KMS-11 (cell line): Measurements from ENCODE around the gene KIAA0408.
A peak's percentile ranks its signal among the peaks of the same experiment; 100 is the strongest.

ENCODE experiments used
- H2AFZ ChIP-seq: fragments of 200-600 bp; sonication (generic); 2 replicates; pipeline ENCODE4 v1.6.1; 2016; ENCODE audit warnings: antibody characterized with exemption, mixed run types, low read depth
- H3K27ac ChIP-seq: fragments of 200-600 bp; sonication (generic); 2 replicates; pipeline ENCODE4 v1.6.1; 2016; ENCODE audit warnings: mild to moderate bottlenecking, mixed run types
- H3K27me3 ChIP-seq: fragments of 200-600 bp; sonication (generic); 2 replicates; pipeline ENCODE4 v1.6.1; 2017; ENCODE audit warnings: mild to moderate bottlenecking, low read depth, mixed run types, moderate library complexity; ENCODE audit not compliant: insufficient read depth
- H3K36me3 ChIP-seq: fragments of 200-600 bp; sonication (generic); 2 replicates; pipeline ENCODE4 v1.6.1; 2017; ENCODE audit warnings: mild to moderate bottlenecking, mixed run types; ENCODE audit not compliant: insufficient read depth
- H3K4me1 ChIP-seq: fragments of 200-600 bp; sonication (generic); 2 replicates; pipeline ENCODE4 v1.6.1; 2016; ENCODE audit warnings: mild to moderate bottlenecking, low read depth, mixed run types; ENCODE audit not compliant: poor library complexity, severe bottlenecking
- H3K4me2 ChIP-seq: fragments of 200-600 bp; sonication (generic); 2 replicates; pipeline ENCODE4 v1.7.0; 2016; ENCODE audit warnings: mild to moderate bottlenecking, mixed run types
- H3K4me3 ChIP-seq: fragments of 200-600 bp; sonication (generic); IDR thresholded peaks from 2 replicates; pipeline ENCODE4 v1.6.1; 2017; ENCODE audit warnings: low read depth, low read length, mixed read lengths; ENCODE audit not compliant: insufficient read depth
- H3K79me2 ChIP-seq: fragments of 200-600 bp; sonication (generic); 2 replicates; pipeline ENCODE4 v1.6.1; 2016; ENCODE audit warnings: low read depth, mixed run types; ENCODE audit not compliant: insufficient read depth
- H3K9ac ChIP-seq: fragments of 200-600 bp; sonication (generic); 2 replicates; pipeline ENCODE4 v1.6.1; 2016; ENCODE audit warnings: mild to moderate bottlenecking, mixed run types
- H4K20me1 ChIP-seq: fragments of 200-600 bp; sonication (generic); 2 replicates; pipeline ENCODE4 v1.6.1; 2016; ENCODE audit warnings: mild to moderate bottlenecking, mixed run types; ENCODE audit not compliant: insufficient read depth
- TF ChIP-seq, protein P1 (sequence below): fragments of 200-600 bp; sonication (generic); conservative IDR thresholded peaks from 2 replicates; pipeline ENCODE4 v1.6.1; 2017; ENCODE audit warnings: low read depth, mild to moderate bottlenecking, antibody characterized with exemption, low read length, moderate library complexity, mixed read lengths

The KIAA0408 gene

DNA sequence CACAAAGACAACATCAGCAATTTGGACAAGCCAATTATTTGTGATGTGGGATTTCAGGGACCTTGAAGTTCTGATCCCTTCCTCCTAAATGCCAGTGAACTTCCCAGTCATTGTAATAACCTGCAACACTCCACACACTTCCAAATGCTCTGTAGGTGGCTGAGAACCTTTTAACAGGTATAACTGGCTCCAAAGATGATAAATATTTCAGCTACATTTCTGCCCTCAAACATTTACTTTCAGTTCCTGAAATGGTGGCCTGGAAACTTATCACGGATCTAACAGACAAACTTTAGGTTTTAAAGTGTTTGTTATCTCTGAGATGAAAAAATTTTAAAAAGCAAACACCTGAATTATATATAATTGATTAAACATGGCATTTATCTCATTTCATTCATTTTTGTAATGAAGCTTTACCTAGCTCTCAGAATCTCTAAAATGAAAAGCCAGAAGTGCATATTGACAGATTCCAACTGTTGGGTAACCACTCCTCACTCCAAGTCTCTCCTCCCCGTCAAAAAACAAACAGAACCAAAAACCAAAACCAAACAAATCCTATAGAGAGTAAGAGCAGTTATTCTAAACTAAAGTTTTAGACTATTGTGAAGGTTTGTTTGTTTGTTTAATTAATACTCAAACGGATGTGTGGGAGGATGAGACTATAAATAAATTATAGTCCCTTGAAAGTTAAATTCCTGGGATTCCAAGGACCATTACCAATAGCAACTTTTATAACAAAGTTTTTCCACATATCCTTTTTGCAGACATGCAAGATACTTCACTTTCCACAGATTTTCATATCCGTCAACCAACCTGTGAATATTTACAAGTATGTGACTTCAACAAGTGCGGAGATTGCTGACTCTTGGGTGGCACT, 12.4 kb upstream of the KIAA0408 start:
- no peak overlapping the region for H3K4me3 ChIP-seq
- no peaks in the 10 kb centered on the region for H4K20me1 ChIP-seq
- H3K27me3 ChIP-seq: no peaks in the 10 kb centered on the region
- no peak overlapping the region for H3K27ac ChIP-seq
- H2AFZ ChIP-seq: no peak overlapping the region
- no peaks in the 10 kb centered on the region for H3K36me3 ChIP-seq
- H3K79me2 ChIP-seq: no peaks in the 10 kb centered on the region
- no peaks in the 10 kb centered on the region for H3K4me1 ChIP-seq
- no peak overlapping the region for H3K4me2 ChIP-seq
- no peak overlapping the region for H3K9ac ChIP-seq
- TF ChIP-seq, protein P1, sequence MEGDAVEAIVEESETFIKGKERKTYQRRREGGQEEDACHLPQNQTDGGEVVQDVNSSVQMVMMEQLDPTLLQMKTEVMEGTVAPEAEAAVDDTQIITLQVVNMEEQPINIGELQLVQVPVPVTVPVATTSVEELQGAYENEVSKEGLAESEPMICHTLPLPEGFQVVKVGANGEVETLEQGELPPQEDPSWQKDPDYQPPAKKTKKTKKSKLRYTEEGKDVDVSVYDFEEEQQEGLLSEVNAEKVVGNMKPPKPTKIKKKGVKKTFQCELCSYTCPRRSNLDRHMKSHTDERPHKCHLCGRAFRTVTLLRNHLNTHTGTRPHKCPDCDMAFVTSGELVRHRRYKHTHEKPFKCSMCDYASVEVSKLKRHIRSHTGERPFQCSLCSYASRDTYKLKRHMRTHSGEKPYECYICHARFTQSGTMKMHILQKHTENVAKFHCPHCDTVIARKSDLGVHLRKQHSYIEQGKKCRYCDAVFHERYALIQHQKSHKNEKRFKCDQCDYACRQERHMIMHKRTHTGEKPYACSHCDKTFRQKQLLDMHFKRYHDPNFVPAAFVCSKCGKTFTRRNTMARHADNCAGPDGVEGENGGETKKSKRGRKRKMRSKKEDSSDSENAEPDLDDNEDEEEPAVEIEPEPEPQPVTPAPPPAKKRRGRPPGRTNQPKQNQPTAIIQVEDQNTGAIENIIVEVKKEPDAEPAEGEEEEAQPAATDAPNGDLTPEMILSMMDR: no peak

DNA sequence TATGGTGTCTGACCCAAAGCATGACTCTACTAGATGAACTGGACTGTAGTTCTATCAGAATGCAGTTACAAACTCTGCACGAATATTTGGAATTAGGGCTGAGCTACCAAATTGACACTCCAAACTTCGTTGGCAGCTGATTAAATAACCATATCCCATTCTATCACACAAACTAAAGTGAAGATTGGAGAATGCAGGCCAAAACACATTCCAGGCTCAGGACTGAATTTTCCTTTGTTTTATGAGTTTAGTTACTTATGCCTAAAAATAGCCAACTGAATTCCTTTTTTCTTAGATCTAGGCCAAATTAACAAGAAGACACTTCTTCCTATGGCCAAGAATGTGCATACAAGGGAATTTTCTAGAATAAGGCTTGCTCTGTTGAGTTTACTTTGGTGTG, 9.7 kb upstream of the KIAA0408 start:
- no peak overlapping the region for H2AFZ ChIP-seq
- no peaks in the 10 kb centered on the region for H4K20me1 ChIP-seq
- no peak overlapping the region for H3K27ac ChIP-seq
- H3K79me2 ChIP-seq: no peaks in the 10 kb centered on the region
- H3K9ac ChIP-seq: no peak overlapping the region
- H3K36me3 ChIP-seq: no peaks in the 10 kb centered on the region
- no peak overlapping the region for H3K4me2 ChIP-seq
- H3K4me1 ChIP-seq: no peaks in the 10 kb centered on the region
- no peak overlapping the region for H3K4me3 ChIP-seq
- TF ChIP-seq, protein P1: no peak
- no peaks in the 10 kb centered on the region for H3K27me3 ChIP-seq

DNA sequence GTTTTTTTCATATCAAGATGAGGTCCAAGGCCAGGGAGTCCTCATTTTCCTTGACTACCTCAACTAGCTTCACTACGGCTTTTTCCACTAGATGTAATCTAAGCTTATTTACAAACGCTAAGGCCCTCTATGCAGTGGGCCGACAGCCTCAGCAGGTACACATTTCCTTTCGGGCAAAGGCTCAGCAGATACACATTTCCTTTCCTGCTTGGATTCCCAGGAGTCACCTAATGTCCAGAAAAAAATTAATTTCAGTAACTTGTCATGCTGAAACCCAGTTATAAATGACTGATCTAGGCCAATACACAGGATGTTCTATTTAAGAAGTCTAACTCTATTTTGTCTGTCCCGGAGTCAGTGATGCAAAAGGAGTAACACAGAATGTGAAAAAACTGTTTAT, 7.2 kb upstream of the KIAA0408 start:
- Histone ChIP-seq H2AFZ (no peak overlapping the region), H3K79me2 (no peaks in the 10 kb centered on the region), H3K27ac (no peak overlapping the region), H3K36me3 (no peaks in the 10 kb centered on the region), H4K20me1 (no peaks in the 10 kb centered on the region), H3K27me3 (no peaks in the 10 kb centered on the region), H3K9ac (no peak overlapping the region), H3K4me1 (no peaks in the 10 kb centered on the region), H3K4me3 (no peak overlapping the region), H3K4me2 (no peak overlapping the region)
- TF ChIP-seq, protein P1: no peak

DNA sequence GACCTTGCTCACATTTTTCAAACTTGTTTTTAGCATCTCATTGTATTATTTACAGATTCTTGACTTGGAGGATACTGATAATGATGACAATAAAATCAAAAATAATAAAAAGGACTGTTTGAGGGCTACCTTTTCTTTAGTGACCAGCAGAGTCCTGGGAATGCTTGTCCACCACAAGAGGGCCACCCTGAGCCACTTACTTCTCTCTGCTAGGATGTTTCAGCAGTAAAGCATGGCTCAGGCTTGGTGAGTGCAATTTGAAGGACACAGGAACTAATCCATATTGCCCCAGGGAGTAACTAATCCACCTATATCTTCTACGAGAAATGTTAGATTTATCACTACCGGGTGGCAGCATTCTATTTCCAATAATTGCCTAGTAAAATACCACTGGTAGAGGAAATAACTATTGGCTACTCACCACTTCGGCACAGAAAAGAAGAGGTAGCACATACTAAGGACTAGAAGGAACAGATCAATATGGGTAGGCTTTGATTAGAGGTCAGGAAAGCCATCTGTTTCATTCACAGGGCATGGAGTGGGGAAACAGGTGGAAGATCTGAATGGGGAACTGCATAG, 5.8 kb upstream of the KIAA0408 start:
- H3K4me1 ChIP-seq: no peaks in the 10 kb centered on the region
- no peak overlapping the region for H3K27ac ChIP-seq
- H3K9ac ChIP-seq: no peak overlapping the region
- H3K36me3 ChIP-seq: no peaks in the 10 kb centered on the region
- no peak overlapping the region for H3K4me2 ChIP-seq
- H3K27me3 ChIP-seq: no peaks in the 10 kb centered on the region
- H2AFZ ChIP-seq: no peak overlapping the region
- H4K20me1 ChIP-seq: no peaks in the 10 kb centered on the region
- no peaks in the 10 kb centered on the region for H3K79me2 ChIP-seq
- H3K4me3 ChIP-seq: no peak overlapping the region
- TF ChIP-seq, protein P1: peak; percentile 68
